ENCODE data around the gene DPH1.

Gene DPH1

GRCh38 chr17:2025622-2026309 lies 4.2 kb upstream of the DPH1 start:
- ChIA-PET POLR2A (interaction anchor here (1.5 kb wide), 1 partner anchor 117 kb away, joined by 7 read pairs; no protein-coding TSS in a partner anchor), CTCF (interaction anchor here (0.5 to 2.6 kb wide), 7 partner anchors 41 to 121 kb away, joined by 3 to 19 read pairs (median 3); no protein-coding TSS in a partner anchor)
- TF ChIP-seq ELF4 (IDR thresholded peaks at IDR 0.05) = no peak
- no peak for TF ChIP-seq TARDBP (IDR thresholded peaks at IDR 0.05)
- TF ChIP-seq, protein P1, sequence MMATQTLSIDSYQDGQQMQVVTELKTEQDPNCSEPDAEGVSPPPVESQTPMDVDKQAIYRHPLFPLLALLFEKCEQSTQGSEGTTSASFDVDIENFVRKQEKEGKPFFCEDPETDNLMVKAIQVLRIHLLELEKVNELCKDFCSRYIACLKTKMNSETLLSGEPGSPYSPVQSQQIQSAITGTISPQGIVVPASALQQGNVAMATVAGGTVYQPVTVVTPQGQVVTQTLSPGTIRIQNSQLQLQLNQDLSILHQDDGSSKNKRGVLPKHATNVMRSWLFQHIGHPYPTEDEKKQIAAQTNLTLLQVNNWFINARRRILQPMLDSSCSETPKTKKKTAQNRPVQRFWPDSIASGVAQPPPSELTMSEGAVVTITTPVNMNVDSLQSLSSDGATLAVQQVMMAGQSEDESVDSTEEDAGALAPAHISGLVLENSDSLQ (IDR thresholded peaks at IDR 0.05) = peak; percentile 85
- TF ChIP-seq FOXM1 (IDR thresholded peaks at IDR 0.05; ENCODE audit: borderline replicate concordance) = no peak
- TF ChIP-seq L3MBTL2 (conservative IDR thresholded peaks at IDR 0.05) = no peak
- TF ChIP-seq FOXA1 (IDR thresholded peaks at IDR 0.05) = no peak
- TF ChIP-seq NFRKB (IDR thresholded peaks at IDR 0.05) = no peak
- TF ChIP-seq ZNF384 (IDR thresholded peaks at IDR 0.05) = no peak
- peak; percentile 65 for DNase-seq (ENCODE audit: extremely low spot score)

DNA sequence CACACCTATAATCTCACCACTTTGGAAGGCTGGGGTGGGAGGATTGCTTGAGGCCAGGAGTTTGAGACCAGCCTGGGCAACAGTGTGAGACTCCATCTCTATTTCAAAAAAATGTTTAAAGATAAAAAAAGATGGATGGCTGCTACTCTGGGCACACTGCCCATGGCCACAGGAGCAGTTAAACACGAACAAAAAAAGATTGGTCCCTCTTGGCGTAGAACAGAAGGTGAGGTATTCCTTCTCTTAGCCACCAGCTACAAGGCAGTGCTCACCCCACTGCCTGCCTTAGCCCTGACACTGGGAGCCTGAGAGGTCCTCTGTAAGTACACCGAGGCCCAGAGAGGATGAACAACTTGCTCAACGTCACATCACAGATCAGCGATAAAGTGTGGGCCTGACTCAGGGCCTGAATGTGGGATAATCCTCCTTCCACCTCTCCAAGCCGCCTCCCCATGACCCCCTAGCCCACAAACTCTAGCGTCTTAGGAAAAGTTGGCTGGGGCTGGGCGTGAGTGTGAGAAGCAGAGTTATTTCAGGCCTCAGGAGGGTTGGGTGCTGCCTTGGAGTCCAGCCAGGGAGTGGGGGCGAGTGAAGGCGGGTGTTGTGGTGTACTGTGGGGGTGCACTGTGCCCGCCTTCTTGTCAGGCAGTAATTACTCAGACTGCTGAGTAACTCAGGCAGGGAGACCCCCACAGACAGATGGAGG lies 2.3 kb upstream of the DPH1 start:
- TF ChIP-seq SP1 (IDR thresholded peaks at IDR 0.05) = no peak
- TF ChIP-seq BHLHE40 (IDR thresholded peaks at IDR 0.05; ENCODE audit: borderline replicate concordance) = no peak
- TF ChIP-seq, protein P1 (IDR thresholded peaks at IDR 0.05) = no peak
- TF ChIP-seq CTBP1 (IDR thresholded peaks at IDR 0.05; ENCODE audit: borderline replicate concordance) = no peak
- TF ChIP-seq L3MBTL2 (conservative IDR thresholded peaks at IDR 0.05) = no peak
- TF ChIP-seq ARNT (IDR thresholded peaks at IDR 0.05) = no peak
- no peak for TF ChIP-seq HDGF (IDR thresholded peaks at IDR 0.05; ENCODE audit: borderline replicate concordance)
- TF ChIP-seq FOXA1 (IDR thresholded peaks at IDR 0.05) = no peak
- no peak for TF ChIP-seq ZNF384 (IDR thresholded peaks at IDR 0.05)
- no peak for TF ChIP-seq NFRKB (IDR thresholded peaks at IDR 0.05)
- TF ChIP-seq ELF4 (IDR thresholded peaks at IDR 0.05) = no peak
- no peak for TF ChIP-seq FOXK2 (IDR thresholded peaks at IDR 0.05)
- TF ChIP-seq SUZ12 (IDR thresholded peaks at IDR 0.05) = no peak
- TF ChIP-seq FOXM1 (IDR thresholded peaks at IDR 0.05; ENCODE audit: borderline replicate concordance) = no peak
- no peak for TF ChIP-seq TARDBP (IDR thresholded peaks at IDR 0.05)
- TF ChIP-seq LEF1 (IDR thresholded peaks at IDR 0.05; ENCODE audit: borderline replicate concordance) = no peak
- no peak for DNase-seq (ENCODE audit: extremely low spot score)
- ChIA-PET CTCF (interaction anchor here (0.6 to 0.7 kb wide), 2 partner anchors 28 to 125 kb away, joined by 3 to 4 read pairs; no protein-coding TSS in a partner anchor), POLR2A (interaction anchor here (0.6 to 2.0 kb wide), 4 partner anchors 14 to 311 kb away, joined by 3 to 5 read pairs (median 3); no protein-coding TSS in a partner anchor)

DNA sequence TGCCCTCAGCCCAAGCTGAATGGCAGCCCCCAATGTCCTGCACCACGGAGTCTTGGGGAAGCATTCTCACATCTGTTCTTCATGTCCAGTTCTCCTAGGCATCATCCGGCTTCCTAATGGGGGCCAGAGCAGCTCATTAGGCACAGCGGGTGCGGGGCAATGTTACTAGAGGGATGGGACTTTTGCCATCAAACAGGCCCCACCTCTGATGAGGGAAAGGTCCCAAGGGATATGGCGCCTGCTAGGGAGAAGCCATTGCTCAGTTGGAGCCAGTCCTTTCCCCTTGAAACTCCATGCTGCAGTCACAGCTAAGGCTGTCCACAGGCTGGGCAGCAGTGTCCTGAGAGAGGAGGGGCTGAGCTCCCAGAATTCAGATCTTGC lies 1.7 kb upstream of the DPH1 start:
- TF ChIP-seq FOXM1 (IDR thresholded peaks at IDR 0.05; ENCODE audit: borderline replicate concordance) (no peak), HDGF (IDR thresholded peaks at IDR 0.05; ENCODE audit: borderline replicate concordance) (no peak), CTBP1 (IDR thresholded peaks at IDR 0.05; ENCODE audit: borderline replicate concordance) (no peak), NFRKB (IDR thresholded peaks at IDR 0.05) (no peak), L3MBTL2 (conservative IDR thresholded peaks at IDR 0.05) (no peak), FOXK2 (IDR thresholded peaks at IDR 0.05) (no peak), SUZ12 (IDR thresholded peaks at IDR 0.05) (no peak), SP1 (IDR thresholded peaks at IDR 0.05) (no peak), ARNT (IDR thresholded peaks at IDR 0.05) (no peak), BHLHE40 (IDR thresholded peaks at IDR 0.05; ENCODE audit: borderline replicate concordance) (no peak), TARDBP (IDR thresholded peaks at IDR 0.05) (no peak)
- TF ChIP-seq, protein P1 (IDR thresholded peaks at IDR 0.05) = no peak
- POLR2A ChIA-PET = interaction anchor here (1.0 to 2.0 kb wide), 4 partner anchors 22 to 312 kb away, joined by 3 to 5 read pairs (median 3); no protein-coding TSS in a partner anchor
- CTCF ChIA-PET = no interaction called here
- DNase-seq (ENCODE audit: extremely low spot score) = no peak

DNA sequence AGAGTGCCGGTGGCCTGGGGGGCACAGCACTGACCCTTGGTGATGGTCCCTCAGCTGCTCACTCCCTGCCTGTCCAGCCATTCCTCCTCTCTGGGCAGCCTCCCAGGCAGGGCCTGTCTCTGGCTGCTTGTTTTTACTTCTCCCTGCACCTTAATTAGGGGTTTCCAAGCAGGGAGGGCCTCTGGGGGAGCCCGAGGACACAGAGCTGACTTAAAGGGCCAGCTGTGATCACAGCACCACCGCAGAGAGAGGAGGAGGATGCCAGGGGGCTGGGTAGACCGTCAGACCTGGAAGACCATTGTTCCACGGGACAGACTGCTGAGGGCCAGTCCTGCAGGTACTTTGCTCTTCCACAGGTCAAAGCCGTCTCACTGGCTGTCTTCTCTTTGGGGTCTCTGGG lies 1.2 kb upstream of the DPH1 start:
- POLR2A ChIA-PET = interaction anchor here (1.0 to 2.0 kb wide), 4 partner anchors 21 to 312 kb away, joined by 3 to 5 read pairs (median 3); no protein-coding TSS in a partner anchor
- no peak for TF ChIP-seq NFRKB (IDR thresholded peaks at IDR 0.05)
- TF ChIP-seq TARDBP (IDR thresholded peaks at IDR 0.05) = no peak
- TF ChIP-seq, protein P1 (IDR thresholded peaks at IDR 0.05) = no peak
- no peak for TF ChIP-seq CTBP1 (IDR thresholded peaks at IDR 0.05; ENCODE audit: borderline replicate concordance)
- TF ChIP-seq L3MBTL2 (conservative IDR thresholded peaks at IDR 0.05) = no peak
- TF ChIP-seq LEF1 (IDR thresholded peaks at IDR 0.05; ENCODE audit: borderline replicate concordance) = no peak
- no peak for TF ChIP-seq BHLHE40 (IDR thresholded peaks at IDR 0.05; ENCODE audit: borderline replicate concordance)
- no peak for TF ChIP-seq SP1 (IDR thresholded peaks at IDR 0.05)
- TF ChIP-seq ARNT (IDR thresholded peaks at IDR 0.05) = no peak
- no peak for TF ChIP-seq ZNF384 (IDR thresholded peaks at IDR 0.05)
- no peak for DNase-seq (ENCODE audit: extremely low spot score)
- CTCF ChIA-PET = no interaction called here

- ChIA-PET CTCF (no interaction called here), POLR2A (no interaction called here)
- no peak for TF ChIP-seq LEF1 (IDR thresholded peaks at IDR 0.05; ENCODE audit: borderline replicate concordance)
- TF ChIP-seq CTBP1 (IDR thresholded peaks at IDR 0.05; ENCODE audit: borderline replicate concordance) = no peak
- TF ChIP-seq SUZ12 (IDR thresholded peaks at IDR 0.05) = no peak
- TF ChIP-seq, protein P1 (IDR thresholded peaks at IDR 0.05) = peak; percentile 76; the same call in 1 of the 2 replicates
- no peak for TF ChIP-seq FOXA1 (IDR thresholded peaks at IDR 0.05)
- TF ChIP-seq TARDBP (IDR thresholded peaks at IDR 0.05) = no peak
- DNase-seq (ENCODE audit: extremely low spot score) = no peak
Observed at GRCh38 chr17:2030779-2031163, 818 bp downstream of the DPH1 start.

Measured in HEK293T (cell line).